ENCODE results near the gene THSD4.

DNA sequence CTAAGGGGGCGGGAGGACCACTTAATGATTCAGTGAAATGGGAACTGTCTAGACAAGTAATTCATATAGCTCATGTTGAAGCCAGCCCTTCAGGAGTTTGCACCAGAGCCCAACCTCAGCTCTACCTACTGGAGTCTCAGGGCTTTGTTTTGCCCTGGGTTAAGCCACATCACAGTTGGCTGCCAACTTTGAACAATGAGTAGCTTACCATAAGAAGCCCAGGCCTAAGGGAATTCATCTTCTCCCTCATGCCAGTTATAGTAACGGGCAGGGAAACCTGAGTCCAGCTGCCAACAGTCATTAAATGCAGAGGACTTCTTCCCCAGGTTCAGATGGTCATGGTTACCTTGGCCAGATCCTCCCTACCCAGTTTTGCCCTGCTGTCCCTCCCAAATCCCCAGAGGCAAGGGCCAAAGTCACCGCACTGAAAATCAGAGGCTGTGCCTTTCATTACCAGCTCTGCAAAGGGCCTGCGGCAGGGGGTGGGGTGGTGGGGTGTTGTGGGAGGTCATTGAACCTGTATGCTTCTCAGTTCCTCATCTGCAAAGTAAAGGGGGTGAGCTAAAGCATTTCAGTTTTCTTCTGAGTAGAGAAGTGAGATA, 392.9 kb downstream of the THSD4 start:
- TF ChIP-seq CTCF (conservative IDR thresholded peaks at IDR 0.05; ENCODE audit: low read depth, low read length) (no peak), EZH2phosphoT487 (IDR thresholded peaks at IDR 0.05; ENCODE audit: borderline replicate concordance, low read length) (no peak), EZH2 (IDR thresholded peaks at IDR 0.05; ENCODE audit: low read length, unreplicated experiment) (no peak)
